Neural progenitor cell (in vitro differentiated cells): ENCODE results near the gene ZBTB4.

Experiments
- CTCF ChIP-seq: fragments of 200-600 bp; sonication (generic); IDR thresholded peaks from 2 replicates; pipeline ENCODE4 v1.5.1; 2017; ENCODE audit warnings: antibody characterized with exemption, mild to moderate bottlenecking
- EZH2 ChIP-seq: fragments of 200-600 bp; sonication (generic); IDR thresholded peaks from 2 replicates; pipeline ENCODE4 v1.6.1; 2017; ENCODE audit warnings: antibody characterized with exemption, mild to moderate bottlenecking, moderate library complexity

- TF ChIP-seq CTCF (no peak), EZH2 (no peak)
Measured at GRCh38 chr17:7423679-7424078, 55.8 kb downstream of the ZBTB4 start.
